Putamen (tissue), 1 donor: ENCODE results near the gene SAMD13.
A peak's percentile ranks its signal among the peaks of the same experiment; 100 is the strongest.

Source experiments
- DNase-seq: peaks from one replicate; pipeline ENCODE4 v3.0.0-alpha.2; 2016; ENCODE audit warnings: low spot score

Gene SAMD13

GRCh38 chr1:84373436-84374141 is 72.1 kb downstream of the SAMD13 start:
- DNase-seq: no peak

DNA sequence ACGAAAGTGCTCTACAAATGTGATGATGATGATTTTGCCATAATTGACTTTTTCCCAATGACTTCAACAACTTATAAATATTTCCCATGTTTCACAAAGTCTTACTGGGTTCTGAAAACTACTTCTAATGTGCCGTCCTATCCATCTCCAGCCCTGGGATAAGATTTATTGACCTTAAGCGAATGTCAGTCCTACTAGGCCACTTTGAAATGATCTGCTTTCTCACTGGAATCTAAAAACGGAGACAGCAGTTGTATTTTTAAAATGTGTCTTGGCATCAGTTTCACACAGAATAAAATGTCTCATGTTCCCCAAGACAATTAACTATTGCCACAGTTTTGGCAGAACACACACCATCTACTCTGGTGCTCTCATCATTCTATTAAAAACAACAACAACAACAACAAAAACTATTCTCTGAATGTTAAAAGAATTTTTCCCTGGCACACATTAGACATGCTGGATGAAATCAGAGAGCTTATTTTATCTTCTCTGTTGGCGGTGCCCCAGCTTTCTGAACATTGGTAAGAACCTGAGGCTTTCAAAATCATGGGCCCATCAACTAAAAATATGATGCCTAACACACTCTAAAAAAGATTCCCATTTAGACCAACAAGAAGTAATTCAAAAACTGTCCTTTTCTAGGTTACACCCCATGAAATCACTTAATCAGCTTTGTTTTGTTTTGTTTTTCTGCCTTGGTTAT is 73.6 kb downstream of the SAMD13 start:
- DNase-seq: no peak

DNA sequence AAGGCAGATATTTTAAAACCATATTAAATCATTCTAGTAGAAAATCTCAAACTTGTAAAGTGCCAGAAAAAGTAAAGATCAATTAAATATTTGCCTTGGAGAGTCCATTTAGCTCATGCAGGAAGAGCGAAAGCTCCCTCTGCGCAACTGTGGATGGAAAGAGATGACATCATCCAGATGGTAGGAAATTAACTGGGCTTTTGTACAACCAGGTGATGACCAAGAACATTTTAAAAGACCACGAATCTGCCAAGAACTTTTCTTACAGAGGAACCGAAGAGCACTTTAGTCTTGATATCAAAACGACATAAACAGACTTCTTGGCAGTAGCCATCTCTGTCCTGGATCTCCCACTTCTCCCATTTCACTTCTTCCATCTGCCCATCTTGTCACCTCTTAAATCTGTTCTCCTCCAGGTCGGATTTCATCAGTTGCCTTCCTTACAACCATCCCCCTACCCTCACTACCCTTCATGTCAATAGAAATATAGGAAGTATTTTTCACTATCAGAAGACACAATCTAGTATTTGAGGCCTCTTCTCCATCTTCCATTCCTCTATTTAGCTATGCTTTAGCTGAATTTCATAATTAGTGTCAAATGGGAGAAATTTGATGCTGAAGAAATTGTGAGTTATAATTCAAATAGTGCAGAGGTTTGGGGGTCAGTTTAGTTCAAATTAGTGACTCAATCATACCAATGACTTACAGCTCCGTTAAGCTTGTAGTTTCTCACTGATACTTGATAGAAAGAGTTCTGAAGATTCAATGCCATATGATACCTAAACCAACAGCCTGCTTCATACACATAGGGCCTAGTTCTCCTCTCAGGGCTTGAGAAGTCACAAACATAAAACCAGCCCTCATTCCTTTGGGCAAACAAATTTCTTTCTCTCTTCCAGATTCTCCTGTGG is 74.7 kb downstream of the SAMD13 start:
- no peak for DNase-seq

GRCh38 chr1:84377480-84378095 is 76.1 kb downstream of the SAMD13 start:
- no peak for DNase-seq

- no peak for DNase-seq
Measured at GRCh38 chr1:84379138-84379916, 77.8 kb downstream of the SAMD13 start.

DNA sequence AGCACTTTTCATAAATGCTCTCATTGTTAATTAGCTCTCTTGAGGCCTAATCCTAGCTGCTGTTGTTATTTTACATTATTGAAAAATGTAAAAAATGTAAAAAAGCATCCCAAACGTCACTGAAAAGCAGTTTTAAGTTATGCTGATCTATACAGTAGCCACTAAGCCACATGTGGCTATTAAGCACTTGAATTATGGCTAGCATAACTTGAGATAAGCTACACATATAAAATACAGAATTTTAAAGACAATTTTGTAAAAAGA is 78.3 kb downstream of the SAMD13 start:
- DNase-seq: no peak

DNA sequence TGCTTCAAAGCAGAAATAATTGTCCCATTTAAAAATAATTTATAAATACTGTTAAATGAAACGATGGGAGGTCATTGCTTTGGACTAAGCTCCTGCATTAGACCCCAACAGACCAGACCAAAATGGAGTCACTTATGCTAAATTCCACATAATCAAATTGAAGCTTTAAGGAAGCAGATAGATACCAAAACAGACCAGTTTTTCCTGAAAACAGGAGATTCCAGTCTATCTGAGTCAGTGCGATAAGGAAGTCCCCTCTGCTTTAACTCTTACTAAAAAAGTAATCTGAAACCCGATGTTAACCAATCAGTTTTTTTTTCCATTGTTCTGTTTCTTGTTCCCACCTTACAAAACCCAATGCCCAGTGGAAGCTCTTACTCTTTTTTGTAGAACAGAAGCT is 80.6 kb downstream of the SAMD13 start:
- no peak for DNase-seq

- DNase-seq: no peak
Measured at GRCh38 chr1:84385347-84385746, 83.8 kb downstream of the SAMD13 start.

DNA sequence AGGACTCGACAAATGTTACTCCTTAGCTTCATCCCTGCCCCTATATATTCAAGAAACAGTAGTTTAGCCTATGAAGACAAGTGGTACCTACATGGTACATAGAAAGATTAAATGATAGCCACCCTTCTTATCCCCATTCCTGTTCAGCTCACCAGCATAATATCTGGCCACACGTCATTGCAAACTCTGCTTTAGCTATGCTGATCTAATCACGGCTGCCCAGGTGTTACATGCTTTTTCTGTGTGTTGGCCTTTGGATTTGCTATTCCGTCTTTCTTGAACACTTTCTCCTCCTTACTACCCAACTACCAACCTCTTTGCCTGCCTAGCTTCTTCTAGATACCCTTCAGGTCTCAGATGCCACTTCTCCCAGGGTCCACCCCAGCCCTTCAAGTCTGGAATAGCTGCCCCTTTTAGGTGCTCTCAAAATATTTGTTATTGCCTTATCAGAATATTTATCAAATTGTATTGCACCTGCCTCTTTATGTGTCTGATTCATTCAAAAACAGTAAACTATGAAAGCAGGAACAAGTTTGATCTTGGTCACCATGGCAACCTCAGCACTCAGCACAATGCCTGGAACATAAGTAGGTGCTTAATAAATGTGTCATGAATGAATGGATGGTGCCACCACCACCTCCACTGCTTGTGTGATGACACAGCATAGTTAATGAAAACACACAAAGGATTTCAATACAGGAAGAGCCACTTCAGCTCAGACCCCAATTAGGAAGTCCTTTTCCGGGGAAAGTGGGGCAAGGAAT is 85.4 kb downstream of the SAMD13 start:
- DNase-seq: no peak

- DNase-seq: peak; percentile 21
Measured at GRCh38 chr1:84387480-84388163, 86.1 kb downstream of the SAMD13 start.

- no peak for DNase-seq
Measured at GRCh38 chr1:84390226-84390625, 88.7 kb downstream of the SAMD13 start.

GRCh38 chr1:84398175-84399155 is 97.0 kb downstream of the SAMD13 start, which contains the start of gene DNASE2B:
Gene DNASE2B (plus strand): TSS chr1:84398484. CDS start chr1:84398565, 81 bp downstream.
- no peak for DNase-seq
